ENCODE data around the gene CD300A. TPM values are rescaled to one million over a fixed set of nuclear protein-coding genes. Genes with fewer than 3 reads are reported as not detected.

CD300A gene
- total and polyA plus RNA-seq, 10 donors, result 34.2 to 142 (median 107) TPM

DNA sequence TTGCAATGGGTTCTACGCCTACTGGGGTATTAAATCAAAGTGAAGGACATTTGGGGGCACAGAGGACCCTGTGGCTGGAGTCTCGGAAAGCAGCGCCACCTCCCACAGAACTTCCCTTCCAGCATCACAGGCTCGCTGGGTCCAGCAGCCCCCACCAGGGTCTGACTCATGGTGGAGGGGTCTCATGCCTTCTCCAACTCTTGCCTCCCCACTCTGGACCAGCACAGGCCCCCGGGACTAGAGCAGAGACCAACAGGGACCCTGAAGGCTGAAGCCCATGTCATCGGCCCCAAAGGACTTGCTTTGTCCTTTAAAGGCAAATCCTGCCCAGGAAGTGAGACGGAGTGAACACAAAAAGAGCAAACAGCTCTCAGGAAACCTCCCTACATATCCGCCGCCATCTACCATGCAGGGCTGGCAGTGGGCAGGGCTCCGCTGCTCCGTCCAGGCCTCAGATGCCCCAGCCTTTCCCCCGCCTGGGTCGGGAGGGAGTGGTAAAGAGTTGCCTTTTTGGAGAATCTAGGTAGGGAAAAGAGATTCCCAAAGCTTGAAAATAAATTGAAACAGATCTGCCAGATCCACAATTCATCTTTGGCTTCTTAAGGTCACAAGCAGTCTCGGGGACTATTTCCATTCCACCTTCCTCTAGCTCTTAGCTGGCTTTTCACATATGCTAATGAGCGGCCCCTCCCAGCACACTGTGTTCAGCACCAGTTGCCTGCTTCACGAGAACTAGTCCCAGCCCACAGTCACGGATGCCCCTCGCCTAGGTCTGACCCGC is 36.6 kb upstream of the CD300A start:
- intact Hi-C loops (cut with DNase I; ENCODE audit: low total_unique reads), result no loop called here
- Histone ChIP-seq H3K4me3 (peak overlapping the region in 4 of 8 donors; percentile 52 to 77 (median 64)), H3K4me1 (peaks cover 17 to 61% (median 47%) of the 10 kb centered on the region in 6 donors), H3K27ac (peak overlapping the region; percentile 20 to 85 (median 83)), H3K9me3 (no peaks in the 10 kb centered on the region), H3K36me3 (no peaks in the 10 kb centered on the region), H3K27me3 (replicated peaks in 1 of 7) (peaks cover 0 to 58% (median 28%) of the 10 kb centered on the region in 7 donors)
- DNase-seq, result no peak
- 59 to 69% (median 65%) methylated on average over 17 to 19 of the region's 19 CpGs for WGBS, 5 donors
- TF ChIP-seq CTCF (IDR thresholded peaks at IDR 0.05 in 8 of 11, conservative IDR thresholded peaks at IDR 0.05 in 3 of 11) (no peak), POLR2AphosphoS5 (IDR thresholded peaks at IDR 0.05) (peak in 2 of 3 donors; percentile 43 to 46)

GRCh38 chr17:74430385-74430705 is 36.1 kb upstream of the CD300A start:
- no peaks in the 10 kb centered on the region for H3K9me3 ChIP-seq
- no peak for DNase-seq
- H3K4me3 ChIP-seq, result peak overlapping the region in 6 of 8 donors; percentile 50 to 77 (median 54)
- TF ChIP-seq CTCF (IDR thresholded peaks at IDR 0.05 in 8 of 11, conservative IDR thresholded peaks at IDR 0.05 in 3 of 11) (no peak), POLR2AphosphoS5 (IDR thresholded peaks at IDR 0.05) (no peak), POLR2A (IDR thresholded peaks at IDR 0.05) (no peak)
- peaks cover 0 to 60% (median 28%) of the 10 kb centered on the region in 7 donors for H3K27me3 ChIP-seq (replicated peaks in 1 of 7)
- peaks cover 17 to 63% (median 47%) of the 10 kb centered on the region in 6 donors for H3K4me1 ChIP-seq
- peak overlapping the region; percentile 68 to 85 (median 83) for H3K27ac ChIP-seq
- intact Hi-C loops (cut with DNase I; ENCODE audit: low total_unique reads), result no loop called here
- WGBS, 5 donors, result 9 to 23% (median 20%) methylated on average over 10 to 13 of the region's 13 CpGs
- H3K36me3 ChIP-seq, result no peaks in the 10 kb centered on the region

DNA sequence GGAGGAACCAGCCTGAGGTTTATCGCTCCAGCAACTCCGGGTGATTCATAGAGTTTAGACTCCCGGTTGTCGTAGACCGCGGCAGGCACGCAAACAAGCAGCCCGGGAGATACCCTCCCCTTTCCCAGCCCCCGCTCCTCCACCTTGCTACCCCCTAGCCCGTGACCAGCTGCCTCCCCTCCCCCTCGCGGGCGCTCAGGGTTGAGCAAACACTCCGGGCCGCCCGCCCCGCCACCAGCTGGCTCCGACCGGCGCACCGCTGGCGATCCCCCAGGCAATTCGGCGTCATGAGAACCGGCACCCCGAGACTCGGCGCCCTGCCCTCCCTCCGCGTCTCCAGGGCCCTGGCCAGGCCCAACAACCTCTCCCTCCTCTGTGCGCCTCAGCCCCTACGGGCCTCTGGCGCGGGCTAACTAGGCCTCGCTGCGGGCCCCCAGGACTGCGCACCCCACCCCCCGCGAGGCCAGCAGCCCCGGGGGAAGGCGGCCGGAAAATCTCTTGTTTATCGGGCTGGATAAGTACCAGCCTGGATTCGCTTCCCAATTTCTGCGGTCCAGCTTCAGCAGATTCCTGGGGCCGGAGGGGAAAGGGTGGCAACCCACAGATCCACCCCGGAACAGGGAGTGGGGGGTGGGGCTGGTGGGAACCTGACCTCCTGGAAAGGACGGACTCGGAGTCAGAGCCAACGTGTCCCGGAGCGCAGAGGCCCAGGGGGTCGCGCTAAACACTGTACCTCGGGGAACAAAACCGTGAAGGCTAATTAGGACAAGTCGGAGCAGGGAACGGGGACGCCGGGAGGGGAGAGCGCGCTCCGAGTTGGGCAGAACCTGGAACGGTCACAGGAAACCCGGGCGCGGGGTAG is 35.5 kb upstream of the CD300A start:
- peak overlapping the region; percentile 50 to 77 (median 55) for H3K4me3 ChIP-seq
- no peaks in the 10 kb centered on the region for H3K36me3 ChIP-seq
- peak; percentile 81 for DNase-seq
- H3K27me3 ChIP-seq (replicated peaks in 1 of 7), result peaks cover 0 to 65% (median 28%) of the 10 kb centered on the region in 7 donors
- no peak for TF ChIP-seq CTCF (IDR thresholded peaks at IDR 0.05 in 8 of 11, conservative IDR thresholded peaks at IDR 0.05 in 3 of 11)
- TF ChIP-seq POLR2AphosphoS5 (IDR thresholded peaks at IDR 0.05), result peak in 2 of 3 donors; percentile 59 to 63
- no peak for TF ChIP-seq POLR2A (IDR thresholded peaks at IDR 0.05)
- intact Hi-C loops (cut with DNase I; ENCODE audit: low total_unique reads), result no loop called here
- no peaks in the 10 kb centered on the region for H3K9me3 ChIP-seq
- WGBS, 5 donors, result 1 to 3% (median 2%) methylated on average over 58 to 67 of the region's 67 CpGs
- peaks cover 17 to 69% (median 47%) of the 10 kb centered on the region in 6 donors for H3K4me1 ChIP-seq
- H3K27ac ChIP-seq, result peak overlapping the region; percentile 68 to 85 (median 83)

Data from spleen (tissue), 11 donors.